ENCODE results near the gene MPV17.
"Not testable (repeated sequence)": the region's sequence is repeated elsewhere in the genome, so short reads cannot be mapped to it uniquely, and the experiment has no call there.

The MPV17 gene, protein sequence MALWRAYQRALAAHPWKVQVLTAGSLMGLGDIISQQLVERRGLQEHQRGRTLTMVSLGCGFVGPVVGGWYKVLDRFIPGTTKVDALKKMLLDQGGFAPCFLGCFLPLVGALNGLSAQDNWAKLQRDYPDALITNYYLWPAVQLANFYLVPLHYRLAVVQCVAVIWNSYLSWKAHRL

DNA sequence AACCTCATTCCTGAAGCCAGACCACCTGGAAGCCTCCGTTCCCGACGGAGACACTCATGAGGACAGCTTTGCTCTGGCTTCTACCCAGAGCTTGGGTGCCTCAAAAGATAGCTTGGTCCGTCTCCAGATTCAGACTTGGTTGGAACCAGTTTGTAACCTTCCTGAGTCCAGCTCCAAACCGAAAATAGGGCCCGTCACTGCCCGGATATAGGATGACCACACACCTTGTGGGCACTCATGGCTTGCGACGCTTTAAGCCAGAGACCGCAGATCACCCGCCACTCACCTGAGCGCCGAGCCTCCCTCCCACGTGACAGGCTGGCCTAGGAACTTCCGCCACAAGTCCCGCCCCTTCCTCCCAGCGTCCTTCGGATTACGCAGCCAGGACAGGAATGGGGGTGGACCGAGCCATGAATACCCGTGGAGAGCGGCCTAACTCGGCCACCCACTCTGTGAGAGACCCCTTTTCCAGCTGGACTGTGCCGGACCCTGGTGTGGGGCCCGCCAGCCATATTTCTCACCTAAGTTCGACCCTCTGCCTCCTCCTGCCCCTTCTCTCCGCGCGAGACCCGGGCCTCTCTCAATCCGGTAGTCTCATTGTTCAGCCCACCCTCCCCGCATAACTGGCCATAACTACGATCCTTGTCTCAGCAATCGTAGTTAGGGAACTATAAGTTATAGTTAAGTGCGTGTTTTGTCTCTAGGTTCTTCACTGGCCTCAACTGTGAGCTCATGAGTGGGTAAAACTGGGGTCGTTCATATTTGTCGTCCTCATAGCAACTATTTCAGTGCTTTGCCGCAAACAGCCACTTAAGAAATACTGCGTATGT is at the start of gene MPV17:
Gene MPV17 (minus strand): TSS at position 332 of the 830 bp plus-strand sequence. CDS start 580 bp downstream, outside the sequence.
- peak; percentile 63 to 77 for DNase-seq (ENCODE audit: extremely low read depth in 1 of 2, low read depth in 1 of 2)

DNA sequence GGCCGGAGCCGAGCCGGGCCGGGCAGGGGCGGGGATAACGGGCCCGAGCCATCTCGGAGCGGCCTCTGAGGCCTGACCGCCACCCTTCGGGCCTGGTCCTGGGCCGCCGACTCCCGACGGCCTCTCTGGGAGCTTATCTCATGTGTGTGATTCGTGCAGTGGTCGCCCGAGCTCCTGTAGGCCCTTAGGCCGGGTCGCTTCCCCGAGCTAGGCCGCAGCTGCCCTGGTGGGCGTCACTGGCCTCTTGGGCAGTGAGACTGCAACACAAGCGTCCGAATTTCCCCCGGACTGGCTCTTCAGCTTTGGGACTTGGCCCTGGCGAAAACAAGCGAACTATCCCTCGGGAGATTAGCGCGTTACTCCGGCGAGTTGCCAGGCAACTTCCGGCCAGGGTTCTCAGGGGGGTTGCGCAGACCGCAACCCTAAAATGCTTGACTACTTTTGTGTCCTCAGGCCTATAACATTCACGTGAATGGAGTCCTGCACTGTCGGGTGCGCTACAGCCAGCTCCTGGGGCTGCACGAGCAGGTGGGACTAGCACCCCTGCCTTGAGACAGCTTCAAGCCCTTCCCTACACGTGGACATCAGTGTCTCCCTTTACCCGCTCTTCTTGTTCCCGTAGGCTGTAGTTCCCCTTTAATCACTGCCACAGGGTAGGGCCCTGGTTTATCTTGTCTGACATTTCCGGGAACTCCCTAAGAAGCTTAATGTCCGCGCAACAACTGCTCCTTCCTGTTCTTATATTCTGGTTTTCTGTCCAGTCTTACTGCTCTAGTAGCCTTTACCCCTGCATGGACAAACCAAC is 48.1 kb upstream of the MPV17 start:
- DNase-seq (ENCODE audit: extremely low read depth in 1 of 2, low read depth in 1 of 2), result no peak

DNA sequence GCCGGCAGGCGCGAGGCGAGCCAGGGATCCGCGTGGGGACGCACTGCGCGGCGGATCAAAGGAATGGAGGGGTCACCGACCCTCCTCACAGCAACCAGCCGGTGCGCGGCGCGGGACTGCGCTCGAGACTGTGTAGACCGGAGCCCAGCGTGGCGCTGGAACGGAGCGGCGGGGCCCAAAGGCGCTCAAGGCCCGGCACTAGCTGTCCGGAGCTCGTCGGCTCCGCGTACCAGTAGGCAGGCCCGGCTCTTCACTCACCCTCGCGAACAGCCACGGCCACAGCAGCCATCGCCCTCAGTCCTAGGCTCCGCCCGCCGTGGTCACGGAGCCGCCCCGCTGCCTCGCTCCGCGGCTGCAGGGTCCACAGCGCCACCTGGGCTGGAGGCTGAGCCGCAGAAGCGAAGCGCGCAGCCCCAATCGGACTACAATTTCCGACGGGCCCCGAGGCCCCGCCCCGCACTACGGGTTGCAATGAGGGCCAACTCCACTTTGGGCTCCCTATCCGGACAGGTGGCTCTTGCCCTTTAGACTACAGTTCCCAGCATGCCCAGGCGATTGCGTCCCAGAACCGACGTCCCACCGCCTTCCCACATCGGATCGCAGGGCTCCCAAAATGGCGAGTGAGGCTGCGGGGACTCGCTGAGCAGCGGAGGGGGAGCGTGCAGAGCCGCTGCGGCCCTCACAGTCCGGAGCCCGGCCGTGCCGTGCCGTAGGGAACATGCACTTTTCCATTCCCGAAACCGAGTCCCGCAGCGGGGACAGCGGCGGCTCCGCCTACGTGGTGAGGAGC is 47.3 kb upstream of the MPV17 start, which contains the start of the genes EIF2B4 and SNX17:
Gene EIF2B4 (minus strand): TSS at position 313 of the 790 bp plus-strand sequence. CDS start 24 bp downstream, at position 289.
Gene SNX17 (plus strand): TSS at position 591 of the 790 bp plus-strand sequence. CDS start 128 bp downstream, at position 719.
- peak; percentile 98 for DNase-seq (ENCODE audit: extremely low read depth in 1 of 2, low read depth in 1 of 2)

DNA sequence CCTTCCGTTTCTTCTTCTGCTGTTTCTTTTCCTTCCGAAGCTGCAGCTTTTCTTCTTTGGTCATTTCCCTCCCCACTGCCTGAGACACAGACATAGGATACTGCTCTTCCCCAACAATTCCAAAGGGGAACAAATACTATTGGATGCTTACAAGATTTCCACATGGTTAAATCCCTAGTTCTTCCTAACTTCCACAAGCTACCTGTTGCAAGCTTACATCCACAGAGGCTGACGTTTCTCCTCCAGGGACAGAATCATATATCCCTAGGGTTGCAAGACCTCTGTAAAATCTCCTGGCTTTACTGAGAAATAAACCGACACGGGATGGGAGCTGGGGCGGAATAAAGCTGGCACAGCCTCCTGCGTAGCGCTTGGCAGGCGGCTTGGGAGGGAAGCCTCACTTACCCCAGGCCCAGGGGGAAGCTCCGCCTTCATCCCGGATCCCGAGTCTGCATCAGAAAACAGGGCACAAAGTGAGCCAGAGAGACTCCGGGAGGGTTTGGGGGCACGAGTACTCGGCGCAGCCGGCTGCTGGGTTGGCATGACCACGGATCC is 46.7 kb upstream of the MPV17 start:
- no peak for DNase-seq (ENCODE audit: extremely low read depth in 1 of 2, low read depth in 1 of 2)

DNA sequence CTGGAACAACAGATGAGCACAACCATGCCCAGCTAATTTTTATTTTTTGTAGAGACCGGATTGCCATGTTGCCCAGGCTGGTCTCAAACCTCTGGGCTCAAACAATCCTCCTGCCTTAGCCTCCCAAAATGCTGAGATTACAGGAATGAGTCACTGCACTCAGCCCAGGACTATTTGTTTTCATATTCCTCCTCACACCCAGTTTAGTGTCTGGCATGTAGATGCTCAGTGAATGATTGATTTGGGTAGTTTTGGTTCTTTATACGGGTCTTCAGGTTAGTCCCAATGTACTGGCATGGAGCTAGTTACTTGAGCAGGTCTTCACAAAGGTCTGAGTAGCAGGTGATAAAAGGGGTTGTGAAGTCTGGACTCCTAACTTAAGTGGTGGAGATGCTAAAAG is 41.0 kb upstream of the MPV17 start:
- DNase-seq (ENCODE audit: extremely low read depth in 1 of 2, low read depth in 1 of 2), result no peak

DNA sequence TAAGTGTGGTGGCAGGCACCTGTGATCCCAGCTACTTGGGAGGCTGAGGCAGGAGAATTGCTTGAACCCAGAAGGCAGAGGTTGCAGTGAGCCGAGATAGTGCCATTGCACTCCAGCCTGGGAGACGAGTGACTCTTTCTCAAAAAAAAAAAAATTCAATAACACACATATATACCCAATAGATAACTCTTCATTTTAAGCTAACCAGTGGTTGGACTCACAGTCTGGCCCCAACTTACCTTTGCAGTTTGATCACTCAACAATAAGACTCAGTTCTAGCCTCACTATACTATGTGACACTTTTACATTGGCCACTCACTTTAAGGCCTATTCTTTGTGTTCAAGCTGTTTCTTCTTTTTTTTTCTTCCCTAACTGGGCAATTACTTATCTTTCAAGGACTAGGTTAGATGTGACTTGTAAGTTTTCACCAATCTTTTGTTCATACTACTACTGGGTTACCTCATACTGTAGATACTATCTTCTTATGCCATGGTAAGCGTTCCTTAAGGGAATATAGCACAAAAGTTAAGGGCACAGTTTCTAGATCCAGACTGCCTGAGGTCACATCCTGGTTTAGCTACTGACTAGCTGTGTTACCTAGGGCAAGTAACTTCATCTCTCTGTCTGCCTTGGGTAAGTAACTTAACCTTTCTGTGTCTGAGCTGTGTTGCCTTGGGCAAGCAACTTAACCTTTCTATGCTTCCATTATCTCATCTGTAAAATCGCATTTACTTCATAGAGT is 40.0 kb upstream of the MPV17 start:
- no peak for DNase-seq (ENCODE audit: extremely low read depth in 1 of 2, low read depth in 1 of 2)

DNA sequence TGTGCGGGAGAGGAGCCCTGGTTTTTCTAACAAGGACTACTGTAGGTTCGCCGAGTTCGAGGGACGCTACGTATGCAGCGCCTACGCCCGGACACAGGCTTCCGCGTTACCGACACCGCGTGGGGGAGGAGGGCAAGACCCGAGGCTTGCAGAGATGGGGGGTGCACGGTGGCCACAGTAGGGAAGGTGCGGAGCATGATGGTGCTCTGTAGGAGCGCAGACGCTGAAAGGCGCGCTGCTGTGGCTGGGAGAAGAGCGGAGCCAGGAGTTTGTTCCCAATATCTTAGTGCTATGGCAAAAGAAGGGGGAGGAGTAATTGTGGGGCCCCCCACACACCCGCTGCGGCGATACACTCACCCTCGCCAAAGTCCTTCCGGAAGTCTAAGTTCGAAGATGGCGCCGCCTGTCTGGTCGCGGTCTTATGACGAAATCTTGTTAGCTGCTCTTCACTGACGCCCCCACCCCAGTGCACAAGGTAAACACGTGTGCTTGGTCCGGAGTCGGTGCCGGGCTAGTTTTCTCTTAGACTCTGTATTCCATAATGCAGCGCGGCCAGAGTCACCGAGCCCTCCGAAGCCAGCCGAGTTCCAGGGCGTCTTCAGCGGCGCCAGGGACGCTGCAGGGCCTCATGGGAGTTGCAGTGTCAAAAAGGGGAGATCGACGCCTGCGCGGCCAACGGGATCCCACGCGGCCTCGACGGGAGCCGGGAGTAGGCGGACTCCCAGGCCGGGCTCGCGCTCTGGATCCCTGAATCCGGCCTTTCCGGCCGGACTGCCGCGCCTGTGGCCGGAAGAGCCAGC is 33.7 kb upstream of the MPV17 start, which contains the start of gene GTF3C2:
Gene GTF3C2 (minus strand): TSS at position 383 of the 800 bp plus-strand sequence. CDS start 13,210 bp downstream, outside the sequence.
- peak; percentile 79 to 81 for DNase-seq (ENCODE audit: extremely low read depth in 1 of 2, low read depth in 1 of 2)

DNA sequence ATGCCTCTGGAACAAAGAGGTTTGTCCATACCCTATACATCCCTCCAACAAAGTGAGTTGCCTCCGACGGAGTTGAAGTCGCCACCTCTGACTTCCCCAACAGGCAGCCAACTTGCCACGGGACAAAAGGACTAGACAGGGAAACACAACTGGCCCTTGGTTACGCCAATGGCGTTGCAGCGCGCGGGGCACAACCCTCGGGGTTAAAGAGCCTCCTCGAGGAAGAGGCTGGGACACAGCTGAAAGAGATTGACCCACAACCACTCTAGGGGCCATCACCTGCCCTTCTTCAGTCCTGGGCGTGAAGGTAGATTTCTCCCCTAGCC is 33.1 kb upstream of the MPV17 start:
- DNase-seq (ENCODE audit: extremely low read depth in 1 of 2, low read depth in 1 of 2), result no peak

DNA sequence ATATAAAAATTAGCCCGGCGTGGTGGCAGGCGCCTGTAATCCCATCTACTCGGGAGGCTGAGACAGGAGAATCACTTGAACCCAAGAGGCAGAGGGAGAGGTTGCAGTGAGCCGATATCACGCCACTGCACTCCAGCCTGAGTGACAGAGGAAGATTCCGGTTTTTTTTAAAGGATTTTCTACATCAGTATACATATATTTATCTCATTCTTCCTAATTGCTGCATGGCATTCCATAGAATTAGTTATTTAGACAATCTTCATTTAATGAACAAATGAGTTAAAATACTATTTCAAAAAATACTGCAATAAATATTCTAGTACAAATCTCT is 31.7 kb upstream of the MPV17 start:
- no peak for DNase-seq (ENCODE audit: extremely low read depth in 1 of 2, low read depth in 1 of 2)

DNA sequence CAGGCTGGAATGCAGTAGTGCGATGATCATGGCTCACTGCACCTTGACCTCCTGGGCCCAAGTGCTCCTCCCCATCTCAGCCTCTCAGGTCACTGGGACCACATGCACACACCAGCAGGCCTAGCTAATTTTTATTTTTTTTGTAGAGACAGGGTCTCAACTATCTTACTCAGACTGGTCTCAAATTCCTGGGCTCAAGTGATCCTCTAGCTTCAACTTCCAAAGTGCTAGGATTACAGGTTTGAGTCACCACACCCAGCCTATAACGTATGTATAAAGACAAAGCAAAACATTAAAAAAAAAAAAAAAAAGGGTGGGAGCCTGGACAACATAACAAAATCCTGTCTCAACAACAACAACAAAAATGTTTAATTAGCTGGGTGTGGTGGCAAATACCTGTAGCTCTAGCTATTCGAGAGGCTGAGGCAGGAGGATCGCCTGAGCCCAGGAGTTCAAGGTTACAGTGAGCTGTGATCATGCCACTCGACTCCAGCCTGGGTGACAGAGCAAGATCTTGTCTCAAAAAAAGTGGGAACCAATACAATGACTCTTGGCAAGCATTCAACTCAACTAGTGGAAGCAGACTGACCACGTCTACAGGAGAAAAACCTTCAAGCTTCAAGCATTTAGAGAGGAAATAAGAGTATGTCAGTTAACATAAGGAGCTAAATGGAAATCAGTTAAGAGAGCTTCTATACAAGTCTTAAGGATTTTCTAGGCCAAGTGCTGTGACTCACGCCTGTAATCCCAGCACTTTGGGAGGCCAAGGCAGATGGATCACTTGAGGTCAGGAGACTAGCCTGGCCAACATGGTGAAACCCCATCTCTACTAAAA is 31.1 kb upstream of the MPV17 start:
- DNase-seq (ENCODE audit: extremely low read depth in 1 of 2, low read depth in 1 of 2), result no peak

DNA sequence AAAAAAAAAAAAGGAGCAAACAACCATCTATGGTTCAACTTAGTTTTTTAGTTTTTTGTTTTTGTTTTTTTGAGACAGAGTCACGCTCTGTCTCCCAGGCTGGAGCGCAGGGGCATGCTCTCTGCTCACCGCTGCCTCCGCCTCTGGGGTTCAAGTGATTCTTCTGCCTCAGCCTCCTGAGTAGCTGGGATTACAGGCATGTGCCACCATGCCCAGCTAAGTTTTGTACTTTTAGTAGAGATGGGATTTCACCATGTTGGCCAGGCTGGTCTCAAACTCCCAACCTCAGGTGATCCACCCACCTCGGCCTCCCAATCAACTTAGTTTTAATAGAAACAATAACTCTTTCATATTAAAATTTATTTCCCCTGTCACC is 30.5 kb upstream of the MPV17 start:
- not testable (repeated sequence) for DNase-seq (ENCODE audit: extremely low read depth in 1 of 2, low read depth in 1 of 2)

DNA sequence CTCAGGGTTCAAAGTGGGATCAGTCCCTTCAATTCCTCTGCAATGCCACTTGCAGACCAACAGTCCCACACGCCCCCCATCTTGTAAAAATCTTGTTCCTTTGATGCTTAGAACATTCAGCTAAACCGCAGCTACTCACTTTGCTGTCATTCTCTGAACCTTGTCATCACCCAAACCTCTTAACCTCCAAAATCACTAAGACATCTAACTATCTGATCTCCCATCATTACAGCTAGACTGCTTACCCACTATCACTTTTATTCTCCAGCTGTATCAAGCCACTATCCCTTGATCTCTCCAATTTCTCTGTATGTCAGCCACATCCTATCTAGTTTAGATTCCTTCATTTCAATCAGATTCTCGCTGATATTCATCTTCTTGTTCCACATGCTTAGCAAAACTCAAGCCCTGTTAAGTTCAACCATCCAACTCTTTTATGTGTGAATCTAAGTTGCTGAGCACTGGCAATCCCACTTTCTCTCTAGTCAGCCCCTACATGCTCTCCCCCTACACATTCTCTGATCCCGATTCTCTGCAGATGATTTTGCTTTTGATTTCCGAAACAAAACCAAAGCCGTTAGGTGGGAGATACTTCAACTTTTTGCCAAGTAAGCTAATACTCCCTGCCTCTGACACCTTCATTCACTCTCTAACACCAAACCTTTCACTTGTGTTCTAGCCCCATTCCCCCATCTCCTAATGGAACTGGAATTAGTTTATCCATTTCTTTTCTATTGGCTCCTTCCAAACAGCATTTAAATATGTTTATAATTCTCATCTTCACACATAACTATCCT is 29.1 kb upstream of the MPV17 start:
- DNase-seq (ENCODE audit: extremely low read depth in 1 of 2, low read depth in 1 of 2), result no peak

DNA sequence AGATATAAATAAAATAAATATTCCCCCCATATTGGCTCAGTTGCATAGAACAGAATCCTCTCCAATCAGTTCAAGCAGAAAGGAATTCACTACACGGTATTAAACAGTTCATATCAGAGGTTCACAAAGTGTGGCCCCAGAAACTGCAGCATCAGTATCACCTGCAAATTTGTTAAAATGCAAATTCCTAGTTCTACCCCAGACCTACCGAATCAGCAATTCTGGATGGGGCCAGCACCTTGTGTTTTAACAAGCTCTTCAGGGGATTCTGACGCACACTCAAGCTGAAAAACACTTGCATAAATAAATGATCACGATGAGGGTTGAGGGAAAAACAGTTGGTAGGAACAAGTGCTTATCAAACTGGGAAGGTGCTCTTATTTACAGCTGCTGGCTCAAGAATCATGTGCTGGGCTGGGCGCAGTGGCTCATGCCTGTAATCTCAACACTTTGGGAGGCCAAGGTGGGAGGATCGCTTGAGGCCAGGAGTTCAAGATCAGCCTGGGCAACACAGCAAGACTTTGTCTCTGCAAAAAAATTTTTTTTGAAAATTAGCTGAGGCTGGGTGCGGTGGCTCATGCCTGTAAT is 27.3 kb upstream of the MPV17 start:
- no peak for DNase-seq (ENCODE audit: extremely low read depth in 1 of 2, low read depth in 1 of 2)

DNA sequence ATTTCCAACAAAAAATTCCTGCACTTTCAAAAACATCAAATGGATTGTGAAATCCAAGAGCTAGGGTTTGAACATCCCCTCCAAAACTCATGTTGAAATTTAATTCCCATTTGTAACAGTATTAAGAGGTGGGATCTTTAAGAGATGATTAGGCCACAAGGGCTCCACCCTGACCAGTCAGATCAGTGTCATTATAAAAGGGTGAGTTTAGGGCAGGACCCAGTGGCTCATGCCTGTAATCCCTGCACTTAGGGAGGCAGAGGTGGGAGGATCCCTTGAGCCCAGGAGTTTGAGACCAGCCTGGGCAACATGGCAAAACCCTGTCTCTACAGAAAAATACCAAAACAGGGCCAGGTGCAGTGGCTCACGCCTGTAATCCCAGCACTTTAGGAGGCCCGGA is 24.7 kb upstream of the MPV17 start:
- DNase-seq (ENCODE audit: extremely low read depth in 1 of 2, low read depth in 1 of 2), result no peak

DNA sequence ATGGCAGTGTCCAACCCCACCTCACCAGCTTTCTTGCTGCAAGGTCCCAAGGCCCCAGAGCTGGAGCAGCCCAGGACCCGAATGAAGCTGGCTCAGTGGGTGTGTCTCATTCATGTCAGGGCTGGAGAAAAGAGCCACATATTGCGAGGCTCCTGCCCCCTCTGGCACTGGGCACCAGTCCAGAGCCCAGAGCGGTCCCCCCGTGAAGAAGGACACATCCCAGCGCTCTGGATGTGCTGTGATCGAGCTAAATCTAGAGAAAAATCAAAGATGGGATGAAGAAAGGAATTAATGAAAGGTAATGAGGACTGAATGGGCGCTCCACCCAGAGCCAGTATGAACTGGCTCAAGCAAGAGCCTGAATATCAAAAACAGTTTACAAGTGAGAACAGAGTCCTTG is 13.3 kb upstream of the MPV17 start:
- no peak for DNase-seq (ENCODE audit: extremely low read depth in 1 of 2, low read depth in 1 of 2)

DNA sequence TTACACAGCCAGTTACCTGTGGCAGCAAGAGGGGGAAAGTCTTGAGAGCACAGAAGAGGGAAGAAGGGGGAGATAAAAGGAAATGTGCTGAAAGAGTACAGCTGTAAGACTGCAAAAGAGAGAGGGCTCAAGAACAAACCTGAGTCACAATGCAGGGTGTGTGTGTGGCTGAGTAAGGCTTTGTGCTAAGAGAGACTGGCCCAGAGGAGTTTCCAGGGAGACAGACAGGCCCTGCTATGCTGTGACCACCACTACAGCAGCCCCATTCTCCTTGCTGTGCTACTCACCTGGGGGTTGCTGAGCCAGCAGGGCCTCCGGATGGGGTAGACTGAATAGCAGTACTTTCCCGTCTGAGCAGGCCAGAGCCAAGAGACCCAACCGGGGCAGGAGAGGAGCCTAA is 12.4 kb upstream of the MPV17 start:
- no peak for DNase-seq (ENCODE audit: extremely low read depth in 1 of 2, low read depth in 1 of 2)

DNA sequence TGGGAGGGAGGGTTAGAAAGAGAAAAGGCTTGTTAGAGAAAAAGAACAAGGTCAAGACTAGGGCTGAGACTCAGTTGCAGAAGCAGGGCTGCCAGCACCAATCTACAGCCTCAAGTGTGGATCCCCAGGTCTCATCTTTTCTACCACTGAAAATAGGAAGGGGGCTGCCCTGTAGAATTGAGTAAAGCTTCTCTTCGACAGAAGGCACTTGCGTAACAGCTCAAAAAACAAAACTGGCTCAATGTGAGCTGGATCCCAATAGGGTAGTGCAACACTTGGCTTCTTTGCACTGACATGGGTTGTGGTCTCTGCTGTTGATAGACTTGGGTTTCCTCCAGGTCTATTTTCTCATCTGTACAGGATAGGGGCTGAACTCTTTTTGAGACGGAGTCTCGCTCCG is 1.8 kb upstream of the MPV17 start:
- no peak for DNase-seq (ENCODE audit: extremely low read depth in 1 of 2, low read depth in 1 of 2)
